NCI-H1048 (cell line): ENCODE data around the gene POLR2F.

Source experiments
- DNase-seq: peaks from one replicate; lab custom pipeline; 2025; lab: John Stamatoyannopoulos, UW

The POLR2F gene

DNA sequence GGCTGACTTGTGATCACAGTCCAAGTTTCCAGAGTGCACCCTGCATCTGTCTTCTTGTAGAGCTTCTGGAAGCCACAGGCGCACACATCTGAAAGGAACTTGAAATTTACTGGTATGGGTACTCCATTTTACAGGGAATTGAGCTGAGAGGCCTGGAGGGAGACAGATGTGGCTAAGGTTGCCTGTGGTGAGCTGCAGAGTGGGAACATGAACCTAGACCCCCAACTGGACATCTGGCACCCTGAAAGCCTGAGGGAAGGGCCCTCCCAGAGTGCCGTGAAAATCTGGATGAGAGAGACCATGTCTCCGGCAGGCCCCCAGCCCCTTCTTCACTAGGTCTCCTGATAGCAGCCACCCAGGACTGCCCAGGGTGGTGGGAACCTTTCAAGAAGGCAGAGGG is 53.4 kb downstream of the POLR2F start:
- no peak for DNase-seq

DNA sequence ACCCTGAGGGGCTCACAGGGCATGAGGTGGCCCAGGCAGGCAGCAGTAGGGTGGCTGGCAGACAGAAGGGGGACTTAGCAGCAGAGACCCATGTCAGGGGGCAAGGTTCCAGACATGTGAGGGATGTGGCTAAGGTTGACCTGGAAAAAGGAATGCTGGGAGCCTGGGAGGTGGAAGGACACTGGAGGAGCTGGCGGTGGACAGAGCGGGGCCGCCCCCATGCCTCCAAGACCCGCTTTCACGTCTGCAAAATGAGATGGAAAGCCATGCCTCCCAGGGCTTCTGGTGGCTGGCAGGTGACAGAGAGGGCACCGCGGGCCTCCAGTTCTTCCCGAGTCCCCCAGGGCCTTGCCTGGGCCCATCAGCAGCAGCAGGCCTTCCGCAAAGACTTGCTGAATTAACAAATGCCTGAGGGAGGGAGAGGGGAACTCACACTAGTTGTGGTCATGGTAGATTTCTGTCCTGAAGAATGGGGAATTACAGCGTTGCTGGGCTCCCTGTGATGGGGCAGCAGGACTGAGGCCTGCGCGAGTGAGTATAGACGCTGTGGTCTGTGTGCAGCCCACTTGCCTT is 53.9 kb downstream of the POLR2F start:
- no peak for DNase-seq

DNA sequence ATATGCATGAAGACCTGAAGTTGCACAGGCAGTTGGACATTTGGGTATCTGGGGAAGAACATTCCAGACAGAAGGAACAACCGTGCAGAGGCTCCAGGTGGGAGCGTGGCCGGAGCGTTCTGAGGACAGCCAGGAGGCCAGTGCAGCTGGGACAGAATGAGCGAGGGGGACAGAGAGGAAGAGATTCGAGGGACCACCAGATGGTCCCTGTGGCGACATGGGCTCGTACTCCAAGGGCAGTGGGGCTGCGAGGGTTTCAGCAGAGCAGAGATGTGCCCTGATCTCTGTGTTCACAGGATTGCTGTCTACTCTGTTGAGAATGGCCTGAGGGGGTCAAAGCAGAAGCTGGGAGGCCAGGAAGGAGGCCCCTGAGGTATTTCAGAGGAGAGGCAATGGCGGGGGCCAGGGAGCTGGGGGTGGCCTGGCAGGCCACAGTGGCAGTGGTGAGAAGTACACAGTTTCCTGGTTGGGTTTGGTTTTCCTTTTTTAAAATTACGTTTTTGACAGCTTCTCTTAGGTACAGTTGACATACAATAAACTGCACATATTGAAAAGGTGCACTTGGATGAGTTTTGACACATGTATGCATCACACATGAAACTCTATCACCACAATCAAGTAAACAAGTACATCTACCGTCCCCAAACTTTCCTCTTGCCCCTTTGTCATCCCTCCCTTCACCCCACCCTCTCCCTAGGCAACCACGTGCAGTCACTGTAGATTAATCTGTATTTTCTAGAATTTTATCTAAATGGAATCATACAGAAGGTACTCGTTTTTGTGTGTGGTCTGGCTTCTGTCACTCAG is 55.7 kb downstream of the POLR2F start:
- DNase-seq = no peak

DNA sequence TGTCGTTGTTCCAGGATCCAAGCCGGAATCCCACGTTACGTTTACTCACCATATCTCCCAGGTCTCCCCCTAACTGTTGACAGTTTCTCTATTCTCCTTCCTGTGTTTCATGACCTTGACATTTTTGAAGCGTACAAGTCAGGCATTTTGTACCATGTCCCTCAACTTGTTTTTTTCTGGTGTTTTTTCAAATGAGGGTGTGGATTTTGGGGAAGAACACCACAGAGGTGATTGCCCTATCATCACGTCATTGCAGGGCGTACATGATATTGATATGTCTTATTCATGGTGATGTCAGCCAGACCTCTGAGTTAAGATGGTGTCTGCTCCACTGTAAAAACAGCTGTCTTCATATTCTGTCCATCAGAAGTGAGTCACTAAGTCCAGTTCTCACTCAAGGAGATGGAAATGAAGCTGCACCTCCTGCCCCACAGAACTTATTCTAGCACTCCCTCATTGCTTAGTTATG is 59.1 kb downstream of the POLR2F start:
- DNase-seq = no peak

DNA sequence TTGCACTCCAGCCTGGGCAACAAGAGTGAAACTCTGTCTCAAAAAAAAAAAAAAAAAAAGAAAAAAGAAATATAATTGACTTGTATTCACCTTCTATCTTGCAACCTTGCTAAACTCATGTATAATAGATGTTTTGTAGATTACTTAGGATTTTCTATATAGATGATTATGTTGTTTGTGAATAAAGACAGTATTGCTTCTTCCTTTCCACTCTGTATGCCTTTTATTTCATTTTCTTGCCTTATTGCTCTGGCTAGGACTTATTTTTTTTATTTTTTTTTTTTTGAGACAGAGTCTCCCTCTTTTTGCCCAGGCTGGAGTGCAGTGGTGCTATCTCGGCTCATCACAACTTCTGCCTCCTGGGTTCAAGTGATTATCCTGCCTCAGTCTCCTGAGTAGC is 60.6 kb downstream of the POLR2F start:
- DNase-seq = no peak

DNA sequence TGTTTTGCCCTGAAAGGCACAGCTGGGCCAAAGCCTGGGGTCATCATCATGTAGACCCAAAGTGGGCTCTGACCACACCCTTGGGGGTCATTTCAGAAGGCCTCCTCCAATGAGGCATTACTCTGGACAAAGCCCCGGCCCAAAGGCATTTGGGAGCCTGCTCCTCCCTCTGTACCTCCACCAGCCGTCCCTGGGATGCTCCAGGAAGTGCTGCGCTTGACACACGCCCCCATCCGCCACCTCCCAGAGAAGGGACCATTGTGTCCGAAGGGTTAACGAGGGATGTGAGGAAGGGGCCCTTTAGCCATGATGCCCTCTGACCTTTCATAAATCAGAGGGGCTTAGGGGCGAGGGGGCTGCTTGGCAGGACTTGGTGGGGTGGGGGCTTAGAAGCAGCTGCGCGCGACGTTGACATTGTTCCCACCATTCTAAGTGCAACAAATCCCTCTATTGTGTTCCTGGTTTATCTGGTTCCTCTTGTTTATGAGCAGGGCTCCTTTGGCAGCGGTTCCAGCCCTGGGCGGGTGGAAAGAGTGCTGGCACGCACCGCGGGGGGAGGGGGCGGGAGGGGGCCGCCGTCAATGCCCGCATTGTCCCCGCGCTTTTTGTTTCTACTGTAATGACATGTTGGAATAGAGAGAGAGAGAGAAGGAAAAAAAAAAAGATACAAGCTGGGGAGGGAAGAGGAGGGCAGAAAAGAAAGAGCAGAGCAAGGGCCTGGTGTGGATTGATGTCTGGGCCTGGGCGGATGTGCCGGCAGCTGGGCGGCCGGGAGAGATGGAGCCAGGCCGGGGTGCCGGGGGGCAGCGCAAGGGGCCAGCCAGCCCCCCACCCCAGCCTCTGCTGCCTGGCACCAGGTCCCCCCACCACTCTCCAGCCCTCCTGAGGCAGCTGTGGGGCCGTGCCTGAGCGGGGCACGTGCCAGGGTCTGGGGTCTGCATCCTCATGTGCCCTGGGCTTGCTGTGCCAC is 63.0 kb downstream of the POLR2F start:
- no peak for DNase-seq

DNA sequence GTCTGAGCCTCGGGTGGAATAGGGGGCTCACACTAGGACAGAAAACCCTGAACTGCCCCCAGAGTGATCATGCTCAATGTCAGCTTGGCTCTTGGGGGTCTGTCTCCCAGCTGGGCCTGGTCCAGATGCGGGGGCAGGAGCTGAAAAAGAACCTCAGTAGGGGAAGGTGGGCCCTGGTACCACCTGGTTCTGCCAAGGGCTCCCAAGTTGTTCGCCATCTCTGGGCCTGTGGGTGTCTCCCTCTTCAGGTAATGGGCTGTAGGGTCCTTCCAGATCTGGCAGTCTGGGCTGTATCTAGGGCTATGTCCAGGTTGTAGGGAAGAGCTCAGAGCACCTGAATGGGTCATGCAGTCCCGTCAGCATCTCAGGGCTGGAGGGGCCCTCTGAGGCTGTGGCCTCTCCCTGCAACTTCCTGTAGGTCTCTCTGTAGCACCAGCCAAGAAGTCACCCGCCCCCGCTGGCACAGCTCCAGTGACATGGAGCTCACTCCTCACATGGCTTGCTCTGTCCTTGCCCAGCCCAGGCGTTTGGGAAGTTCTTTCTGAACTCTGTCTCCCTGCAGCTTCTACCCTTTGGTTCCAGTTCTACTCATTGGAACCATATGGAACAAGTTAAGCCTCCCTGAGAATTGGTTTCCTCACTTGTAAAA is 63.9 kb downstream of the POLR2F start:
- no peak for DNase-seq

DNA sequence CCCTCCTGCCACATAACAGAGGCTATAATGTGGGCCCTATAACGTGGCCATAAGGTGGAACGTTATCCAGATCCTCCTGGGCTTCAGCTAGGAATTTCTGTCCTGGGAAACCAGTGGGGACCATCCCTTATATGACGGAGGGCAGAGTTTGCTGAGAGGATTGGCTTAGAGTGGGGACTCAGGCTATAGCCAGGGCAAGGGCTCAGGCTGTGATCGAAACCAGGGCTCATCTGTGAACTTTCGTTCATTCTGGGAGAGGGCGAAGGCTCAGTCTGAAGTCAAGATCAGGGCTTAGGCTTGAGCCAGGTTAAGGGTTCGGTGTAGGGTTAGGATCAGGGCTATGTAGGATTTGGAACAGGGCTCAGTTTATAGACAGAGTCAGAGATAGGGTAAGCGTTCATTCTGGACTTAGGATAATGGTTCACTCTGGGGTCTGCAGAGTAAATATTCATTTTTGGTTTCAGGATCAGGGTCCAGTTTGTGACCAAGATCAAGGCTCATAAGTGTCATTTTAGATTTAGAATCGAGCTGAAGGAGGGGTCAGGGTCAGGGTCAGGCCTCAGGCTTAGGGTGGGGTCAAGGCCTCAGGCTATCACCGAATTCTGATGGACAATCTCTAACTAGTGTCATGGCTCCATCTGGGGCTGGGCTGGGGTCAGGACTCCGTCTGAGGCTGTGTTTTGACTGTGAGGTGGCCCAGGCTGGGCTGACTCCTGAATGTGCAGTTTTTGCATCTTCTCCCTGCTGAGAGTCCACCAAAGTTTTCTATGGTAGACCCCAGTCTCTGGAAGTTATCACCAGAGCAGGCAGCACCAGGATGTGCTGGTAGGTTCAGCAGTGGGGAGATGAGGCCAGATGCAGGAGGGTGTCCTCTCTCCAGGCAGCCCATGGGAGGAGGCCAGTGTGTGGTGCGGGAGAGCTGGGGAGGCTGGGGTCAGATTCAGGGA is 64.7 kb downstream of the POLR2F start:
- no peak for DNase-seq
